HG03565 (cell line): ENCODE results near the gene P3R3URF.

Experiments
- ATAC-seq: cut with Tn5 transposase; IDR thresholded peaks from one replicate; pipeline ENCODE4 v1.9.1; 2021; ENCODE audit warnings: mild to moderate bottlenecking, moderate library complexity; ENCODE audit not compliant: unreplicated experiment

P3R3URF gene

GRCh38 chr1:46174448-46175231, 1.6 kb downstream of the P3R3URF start, which contains the start of gene TSPAN1:
Gene TSPAN1 (plus strand): TSS chr1:46175087. CDS start chr1:46181108, 6,021 bp downstream.
- no peak for ATAC-seq

GRCh38 chr1:46173361-46173856, 2.9 kb downstream of the P3R3URF start:
- ATAC-seq, result no peak

DNA sequence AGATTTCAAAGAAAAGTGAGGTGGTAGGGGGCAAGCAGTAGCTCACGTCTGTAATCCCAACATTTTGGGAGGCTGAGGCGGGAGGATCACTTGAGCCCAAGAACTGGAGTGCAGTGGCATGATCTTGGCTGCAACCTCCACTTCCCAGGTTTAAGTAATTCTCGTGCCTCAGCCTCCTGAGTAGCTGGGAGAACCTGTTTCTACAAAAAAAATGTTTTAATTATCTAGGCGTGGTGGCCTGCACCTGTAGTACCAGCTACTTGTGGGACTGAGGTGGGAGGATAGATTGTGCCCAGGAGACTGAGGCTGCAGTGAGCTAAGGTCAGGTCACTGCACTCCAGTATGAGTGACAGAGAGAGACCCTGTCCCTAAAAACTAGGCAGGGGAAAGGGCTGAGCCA, 4.0 kb downstream of the P3R3URF start:
- ATAC-seq, result no peak

- no peak for ATAC-seq
Measured at GRCh38 chr1:46171871-46172270, 4.4 kb downstream of the P3R3URF start.

GRCh38 chr1:46171351-46171750, 4.9 kb downstream of the P3R3URF start:
- ATAC-seq, result no peak

GRCh38 chr1:46169811-46170454, 6.4 kb downstream of the P3R3URF start:
- no peak for ATAC-seq

DNA sequence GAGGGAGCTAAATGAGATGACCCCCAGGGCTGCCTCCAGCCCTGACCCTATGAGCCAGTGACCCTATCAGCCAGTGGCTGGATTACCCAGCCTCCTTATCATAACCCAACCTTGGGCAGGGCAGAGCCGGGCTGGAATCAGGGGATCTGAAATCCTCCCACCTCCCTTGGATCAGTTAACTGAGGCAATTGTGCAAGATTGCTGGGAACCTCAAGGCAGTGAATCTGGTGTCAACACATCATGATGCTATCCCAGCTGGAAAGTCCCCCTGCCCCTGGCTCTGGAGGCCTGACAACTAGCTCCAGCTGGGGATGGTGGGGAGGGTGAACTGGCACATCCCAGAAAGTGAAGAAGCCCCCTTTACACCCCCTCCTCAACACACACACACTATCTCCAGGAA, 7.8 kb downstream of the P3R3URF start:
- ATAC-seq, result no peak

DNA sequence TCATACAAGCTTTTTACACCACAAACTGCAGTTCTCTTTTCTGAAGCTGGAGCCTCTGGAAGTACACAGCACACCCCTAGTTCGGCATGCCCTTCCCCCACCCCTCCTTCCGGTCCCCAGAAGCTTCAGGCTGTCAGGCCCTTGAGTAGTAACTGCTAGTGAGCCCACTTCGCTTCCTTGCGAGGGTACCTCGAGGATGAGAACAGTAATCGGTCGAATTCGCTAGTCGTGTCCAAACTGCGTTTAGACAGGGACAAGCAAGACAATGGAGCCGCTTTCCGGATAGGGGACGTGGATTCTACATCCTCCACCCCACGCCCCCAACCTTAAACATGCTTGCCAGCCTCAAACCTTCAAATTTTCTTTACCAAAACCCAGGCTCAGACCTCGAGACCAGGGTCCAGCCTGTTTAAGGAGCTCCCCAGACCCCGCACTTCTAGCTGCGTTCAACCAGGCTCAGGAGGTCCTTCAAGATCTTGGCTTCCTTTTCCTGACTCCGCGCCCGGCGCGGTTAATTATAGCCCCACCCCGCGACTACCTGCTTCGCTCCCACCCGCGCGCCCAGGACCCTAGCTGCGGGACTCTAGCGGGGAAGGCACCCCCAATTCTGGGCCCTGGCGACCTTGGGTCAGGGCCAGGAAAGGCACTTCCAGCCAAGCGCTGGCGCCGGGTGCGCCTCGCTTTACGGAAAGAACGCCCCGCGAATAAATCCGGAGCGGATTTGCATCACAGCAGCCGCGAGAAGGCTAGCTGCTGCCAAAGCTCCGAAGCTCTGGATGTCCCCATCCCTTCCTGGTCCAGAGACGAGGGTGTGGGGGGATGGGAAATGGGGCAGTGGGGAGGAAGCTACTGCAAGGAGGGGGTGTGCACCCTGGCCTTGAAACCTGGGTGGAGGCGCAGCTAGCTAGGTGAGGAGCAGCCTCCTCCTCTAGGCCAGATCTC, 9.5 kb downstream of the P3R3URF start:
- ATAC-seq, result no peak

GRCh38 chr1:46160212-46160611, 16.1 kb downstream of the P3R3URF start:
- no peak for ATAC-seq

DNA sequence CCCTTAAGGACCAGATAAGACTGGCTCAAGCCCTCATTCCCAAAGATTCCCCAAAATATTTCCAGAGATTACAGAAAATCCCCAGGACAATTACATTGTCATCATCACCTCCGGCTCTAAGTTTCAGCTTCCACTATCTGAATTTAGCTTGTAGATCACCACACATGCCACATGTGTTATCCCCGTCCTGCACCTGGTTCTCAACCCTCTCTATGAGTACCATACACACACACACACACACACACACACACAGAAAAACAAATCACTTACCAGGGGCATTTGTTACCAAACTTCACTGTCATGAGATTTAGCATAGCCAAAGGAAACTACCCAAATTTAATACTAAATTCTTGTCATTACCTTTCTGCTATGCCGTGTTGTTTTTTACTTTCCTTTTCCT, 16.8 kb downstream of the P3R3URF start:
- ATAC-seq, result no peak

DNA sequence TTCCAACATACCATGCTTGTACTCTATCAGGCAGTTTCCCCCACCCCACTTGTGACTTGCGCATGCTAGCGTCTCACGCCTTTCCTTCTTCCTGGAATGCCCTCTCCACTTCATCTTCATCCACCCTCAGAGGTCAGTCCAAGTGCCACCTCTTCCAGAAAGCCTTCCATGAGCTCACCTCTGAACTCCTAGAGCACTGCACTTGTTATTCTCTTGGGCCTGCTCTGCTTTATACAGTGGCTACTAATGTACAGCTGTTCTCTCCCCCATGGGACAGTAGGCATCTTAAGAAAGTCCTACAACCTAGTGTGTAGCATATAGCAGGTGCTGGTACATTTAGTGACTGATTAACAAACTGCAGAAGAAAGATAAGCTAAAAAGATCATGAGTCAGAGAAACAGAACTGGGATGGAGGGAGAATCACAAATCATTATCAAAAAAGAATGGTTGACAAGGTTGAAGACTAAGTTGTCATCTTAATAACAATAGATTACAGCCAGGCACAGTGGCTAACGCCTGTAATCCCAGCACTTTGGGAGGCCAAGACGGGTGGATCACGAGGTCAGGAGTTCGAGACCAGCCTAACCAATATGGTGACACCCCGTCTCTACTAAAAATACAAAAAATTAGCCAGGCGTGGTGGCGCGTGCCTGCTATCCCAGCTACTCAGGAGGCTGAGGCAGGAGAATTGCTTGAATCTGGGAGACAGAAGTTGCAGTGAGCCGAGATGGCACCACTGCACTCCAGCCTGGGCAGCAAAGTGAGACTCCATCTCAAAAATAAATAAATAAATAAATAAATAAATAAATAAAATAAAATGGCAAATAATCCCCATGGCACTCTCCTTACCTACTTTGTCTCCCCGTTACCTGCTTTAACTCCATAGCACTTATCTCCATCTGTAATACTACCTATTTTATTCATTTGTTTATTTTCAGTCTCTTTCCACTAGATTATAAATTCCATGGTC, 17.7 kb downstream of the P3R3URF start:
- no peak for ATAC-seq

- no peak for ATAC-seq
Measured at GRCh38 chr1:46157916-46158311, 18.4 kb downstream of the P3R3URF start.

GRCh38 chr1:46153732-46154131, 22.6 kb downstream of the P3R3URF start:
- ATAC-seq, result no peak

- ATAC-seq, result no peak
Measured at GRCh38 chr1:46153228-46153627, 23.1 kb downstream of the P3R3URF start.

DNA sequence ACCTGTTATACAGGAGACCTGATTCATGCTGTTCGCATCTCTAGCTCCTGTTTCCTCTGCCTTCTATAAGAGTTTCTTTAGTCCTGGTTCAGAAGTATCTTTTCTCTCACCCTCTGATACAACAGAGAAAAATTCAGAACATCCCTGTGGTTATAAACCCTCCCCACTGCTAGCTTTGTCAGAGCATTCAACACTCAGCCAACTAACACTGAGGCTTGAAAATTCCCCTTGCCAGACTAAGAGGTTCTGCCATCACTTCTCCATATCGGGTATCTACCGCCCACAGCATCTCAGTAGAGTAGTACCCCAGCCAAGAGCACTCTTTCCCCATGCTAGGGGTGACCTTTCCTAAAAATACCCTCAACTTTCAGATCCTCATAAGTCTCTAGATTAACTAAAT, 24.3 kb downstream of the P3R3URF start:
- ATAC-seq, result no peak

DNA sequence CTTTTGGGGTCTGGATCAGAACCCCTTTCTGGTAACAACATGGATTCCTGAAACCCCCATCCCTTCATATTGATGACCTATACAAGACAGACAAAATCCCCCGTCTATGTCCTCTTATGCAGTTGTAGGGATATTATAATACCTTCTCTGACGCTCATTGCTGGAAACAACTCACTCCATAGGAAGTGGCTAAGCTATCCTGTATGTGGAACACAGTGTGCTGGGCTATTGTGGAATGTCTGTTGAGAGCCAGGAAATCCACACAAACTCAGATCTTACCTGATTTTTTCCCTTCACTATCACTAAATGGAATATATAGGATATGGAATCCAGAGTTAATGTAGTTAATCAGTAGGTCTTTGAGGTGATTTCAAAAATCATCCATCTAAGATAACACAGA, 26.2 kb downstream of the P3R3URF start:
- ATAC-seq, result no peak

DNA sequence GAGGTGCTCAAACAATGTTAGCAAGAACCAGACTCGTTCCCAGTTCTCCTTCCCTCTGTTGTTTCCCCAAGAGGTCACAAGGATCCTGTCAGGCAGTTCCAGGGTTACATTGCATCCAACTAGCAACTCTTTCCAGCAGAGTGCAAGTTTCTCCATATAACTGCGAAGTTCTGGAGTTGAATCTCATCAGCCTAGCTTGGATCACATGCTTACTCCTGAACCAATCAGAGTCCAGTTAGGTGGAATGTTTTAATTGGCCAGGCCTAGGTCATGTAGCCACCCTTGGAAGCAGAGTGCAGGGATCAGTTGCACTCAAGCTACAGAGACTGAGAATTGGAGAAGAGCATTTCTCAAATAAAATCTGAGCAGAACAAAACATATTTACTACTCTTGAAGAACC, 28.0 kb downstream of the P3R3URF start:
- ATAC-seq, result no peak

DNA sequence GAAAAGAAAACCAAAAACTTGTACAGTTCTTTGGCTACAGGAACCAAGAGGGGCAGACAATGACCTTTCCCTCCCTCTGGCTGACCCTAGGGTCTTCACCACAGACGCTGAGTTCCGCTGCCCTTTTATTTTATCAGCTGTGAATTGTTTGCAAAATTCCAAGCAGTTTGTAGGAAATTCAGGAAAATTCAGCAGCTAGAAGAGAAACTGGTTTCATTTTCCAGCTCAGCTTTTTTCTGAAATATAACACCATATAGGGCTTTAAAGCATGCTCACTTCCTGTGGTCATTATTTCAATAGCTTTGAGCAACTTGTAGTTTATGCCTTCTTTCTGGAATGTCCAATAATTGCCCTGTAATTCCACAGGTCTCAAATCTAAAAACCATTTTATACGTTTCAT, 38.4 kb downstream of the P3R3URF start:
- ATAC-seq, result no peak

- ATAC-seq, result no peak
Measured at GRCh38 chr1:46136711-46137110, 39.6 kb downstream of the P3R3URF start.
